DOHH2 (cell line): ENCODE data around the gene TASL.

ENCODE experiments used
- EZH2phosphoT487 ChIP-seq: fragments of 200-600 bp; sonication (generic); IDR thresholded peaks from 2 replicates; pipeline ENCODE4 v1.6.1; 2017; ENCODE audit warnings: borderline replicate concordance, mild to moderate bottlenecking, antibody characterized with exemption, low read length, moderate library complexity, mixed read lengths
- TF ChIP-seq, protein P1 (sequence below): fragments of 200-600 bp; sonication (generic); IDR thresholded peaks from one replicate; pipeline ENCODE4 v1.5.1; 2014; ENCODE audit warnings: antibody characterized with exemption, mild to moderate bottlenecking, low read depth, low read length; ENCODE audit not compliant: poor library complexity, severe bottlenecking

DNA sequence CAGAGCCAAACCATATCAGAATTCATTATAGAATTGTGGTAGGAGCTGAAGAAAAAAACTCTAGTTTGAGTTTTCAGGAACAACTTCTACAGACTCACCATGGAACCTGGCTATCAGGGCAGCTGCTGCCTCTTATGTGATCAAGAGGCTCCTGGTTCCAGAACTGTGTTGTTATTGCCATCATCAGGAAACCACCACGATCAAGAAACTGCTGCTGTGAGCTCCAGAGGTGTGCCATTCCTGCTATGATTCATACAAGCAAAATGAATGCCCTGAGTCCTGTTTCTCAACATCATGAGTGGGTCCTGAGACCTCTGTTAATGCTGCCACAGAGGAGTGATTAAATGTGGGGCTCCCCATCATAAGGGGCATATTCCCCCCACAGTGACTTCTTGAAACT lies 43.7 kb downstream of the TASL start:
- TF ChIP-seq, protein P1, sequence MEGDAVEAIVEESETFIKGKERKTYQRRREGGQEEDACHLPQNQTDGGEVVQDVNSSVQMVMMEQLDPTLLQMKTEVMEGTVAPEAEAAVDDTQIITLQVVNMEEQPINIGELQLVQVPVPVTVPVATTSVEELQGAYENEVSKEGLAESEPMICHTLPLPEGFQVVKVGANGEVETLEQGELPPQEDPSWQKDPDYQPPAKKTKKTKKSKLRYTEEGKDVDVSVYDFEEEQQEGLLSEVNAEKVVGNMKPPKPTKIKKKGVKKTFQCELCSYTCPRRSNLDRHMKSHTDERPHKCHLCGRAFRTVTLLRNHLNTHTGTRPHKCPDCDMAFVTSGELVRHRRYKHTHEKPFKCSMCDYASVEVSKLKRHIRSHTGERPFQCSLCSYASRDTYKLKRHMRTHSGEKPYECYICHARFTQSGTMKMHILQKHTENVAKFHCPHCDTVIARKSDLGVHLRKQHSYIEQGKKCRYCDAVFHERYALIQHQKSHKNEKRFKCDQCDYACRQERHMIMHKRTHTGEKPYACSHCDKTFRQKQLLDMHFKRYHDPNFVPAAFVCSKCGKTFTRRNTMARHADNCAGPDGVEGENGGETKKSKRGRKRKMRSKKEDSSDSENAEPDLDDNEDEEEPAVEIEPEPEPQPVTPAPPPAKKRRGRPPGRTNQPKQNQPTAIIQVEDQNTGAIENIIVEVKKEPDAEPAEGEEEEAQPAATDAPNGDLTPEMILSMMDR: no peak
- no peak for TF ChIP-seq EZH2phosphoT487
